K562 (cell line): ENCODE measurements around the gene LMAN1L. TPM values are rescaled to one million over a fixed set of nuclear protein-coding genes. Genes with fewer than 3 reads are reported as not detected.

ENCODE experiments used
- ATAC-seq: fragments of 200-7000 bp; cut with Tn5 transposase; 3 replicates; pipeline ENCODE4 v1.9.1; 2020; ENCODE audit warnings: moderate library complexity
- BruUV-seq: library from RNA; stranded (reverse); fragments of 400-500 nt; replicated peaks from 2 replicates; lab custom pipeline; 2021; lab: Mats Ljungman, UMichigan
- CTCF ChIA-PET: fragments of 300-600 bp; formaldehyde crosslinking; extraction: SDS; loops from one replicate; lab custom pipeline; 2021; ENCODE audit warnings: low intra/inter-chr PET ratio; lab: Yijun Ruan, JAX
- POLR2A ChIA-PET: fragments of 300-600, 350-650 bp; sonication (Branson Sonifier 250); formaldehyde crosslinking; extraction: SDS; loops from one replicate; lab custom pipeline; 2021; ENCODE audit warnings: antibody characterized with exemption, inconsistent platforms; lab: Yijun Ruan, JAX
- DNase-seq, 4 experiments: peaks; one replicate each; pipeline versions ENCODE4 v3.0.0 to v3.0.0-alpha.2; 2011 to 2018; ENCODE audit warnings: low spot score in 3 of 4, mixed read lengths in 3 of 4; ENCODE audit errors: extremely low read depth in 1 of 4
- FAIRE-seq: peaks from 2 replicates; lab custom pipeline; 2011; peaks lifted over from hg19 to GRCh38; lab: Jason Lieb, UNC
- H2AFZ ChIP-seq: 2 replicates; pipeline ENCODE4 v1.6.0; 2011; ENCODE audit warnings: low read depth, low read length, control low read depth, inconsistent platforms
- H3K27ac ChIP-seq: fragments of 200-600 bp; 3 replicates; pipeline ENCODE4 v1.8.0; 2011; ENCODE audit warnings: low read depth, mild to moderate bottlenecking, control low read depth, inconsistent platforms, low read length, moderate library complexity, mixed read lengths; ENCODE audit errors: extremely low read depth
- H3K27me3 ChIP-seq, 2 experiments: fragments of 300-600 bp in 1 of 2; 2 replicates in 1 of 2; 3 replicates in 1 of 2; pipeline versions ENCODE4 v1.6.0 to v1.8.0; 2011; ENCODE audit warnings: inconsistent platforms in 2 of 2, low read length in 2 of 2, mild to moderate bottlenecking in 1 of 2, mixed read lengths in 1 of 2, moderate library complexity in 1 of 2; ENCODE audit not compliant: control insufficient read depth in 2 of 2, insufficient read depth in 2 of 2
- H3K36me3 ChIP-seq: fragments of 300-600 bp; 3 replicates; pipeline ENCODE4 v1.8.0; 2011; ENCODE audit warnings: mild to moderate bottlenecking, low read length, inconsistent platforms; ENCODE audit not compliant: control insufficient read depth, insufficient read depth
- H3K4me1 ChIP-seq, 2 experiments: fragments of 200-600 bp in 1 of 2; replicated peaks in 1 of 2; 2 replicates in 1 of 2; 3 replicates in 1 of 2; pipeline versions ENCODE4 v1.5.1 to v1.8.0; 2011; ENCODE audit warnings: inconsistent platforms in 2 of 2, low read length in 2 of 2, mild to moderate bottlenecking in 1 of 2, mixed read lengths in 1 of 2, moderate library complexity in 1 of 2; ENCODE audit not compliant: control insufficient read depth in 2 of 2, insufficient read depth in 2 of 2
- H3K4me2 ChIP-seq: 2 replicates; pipeline ENCODE4 v1.6.1; 2011; ENCODE audit warnings: low read length, control low read depth, inconsistent platforms, mixed read lengths; ENCODE audit not compliant: insufficient read depth
- H3K4me3 ChIP-seq: fragments of 200-600 bp; sonication (generic), shearing (Covaris generic); 2 replicates; pipeline ENCODE4 v1.5.1; 2016; ENCODE audit warnings: control low read depth, inconsistent platforms
- H3K79me2 ChIP-seq: fragments of 200-600 bp; 3 replicates; pipeline ENCODE4 v1.8.0; 2011; ENCODE audit warnings: low read length, inconsistent platforms; ENCODE audit not compliant: control insufficient read depth, insufficient read depth
- H3K9ac ChIP-seq, 2 experiments: 2 replicates each; pipeline versions ENCODE4 v1.6.0 to v1.6.1; 2011; ENCODE audit warnings: low read depth in 2 of 2, low read length in 2 of 2, control low read depth in 1 of 2, inconsistent platforms in 1 of 2, mild to moderate bottlenecking in 1 of 2, mixed read lengths in 1 of 2; ENCODE audit not compliant: insufficient read depth in 1 of 2
- H3K9me1 ChIP-seq: one replicate; pipeline ENCODE4 v1.6.0; 2011; ENCODE audit warnings: inconsistent platforms, mild to moderate bottlenecking, low read length, moderate library complexity; ENCODE audit not compliant: control insufficient read depth, insufficient read depth
- H3K9me3 ChIP-seq: replicated peaks from 2 replicates; pipeline ENCODE4 v1.5.1; 2011; ENCODE audit warnings: low read depth, low read length, inconsistent platforms; ENCODE audit not compliant: control insufficient read depth, insufficient read depth
- H4K20me1 ChIP-seq: replicated peaks from 2 replicates; pipeline ENCODE4 v1.6.1; 2011; ENCODE audit warnings: low read length, inconsistent platforms, mixed read lengths; ENCODE audit not compliant: control insufficient read depth, insufficient read depth
- EZH2 ChIP-seq: IDR thresholded peaks from 2 replicates; pipeline ENCODE4 v1.6.1; 2012; ENCODE audit warnings: low read depth, mild to moderate bottlenecking, inconsistent platforms, low read length, borderline replicate concordance
- HOXB6 ChIP-seq: fragments of 250-450 bp; sonication (Bioruptor Pico); IDR thresholded peaks from 2 replicates; pipeline ENCODE4 v1.5.1; 2022; ENCODE audit warnings: mild to moderate bottlenecking, borderline replicate concordance
- MYBL2 ChIP-seq, 2 experiments: fragments of 450-650 bp in 1 of 2; sonication (generic) in 1 of 2; formaldehyde crosslinking in 1 of 2; IDR thresholded peaks; 2 replicates each; pipeline versions ENCODE4 v1.6.1 to v1.8.1; 2017 to 2022; ENCODE audit warnings: borderline replicate concordance in 1 of 2, inconsistent platforms in 1 of 2, low read depth in 1 of 2, mild to moderate bottlenecking in 1 of 2, missing genetic modification reagents in 1 of 2, moderate library complexity in 1 of 2
- SETDB1 ChIP-seq: IDR thresholded peaks from one replicate; pipeline ENCODE4 v1.6.1; 2012; ENCODE audit warnings: low read length, control low read depth, inconsistent platforms
- ZNF24 ChIP-seq: fragments of 450-650 bp; IDR thresholded peaks from 2 replicates; pipeline ENCODE4 v1.6.1; 2016
- ZNF551 ChIP-seq: fragments of 250-450 bp; sonication (Bioruptor Pico); IDR thresholded peaks from 2 replicates; pipeline ENCODE4 v1.5.0; 2021; ENCODE audit warnings: mild to moderate bottlenecking, moderate library complexity
- ZNF717 ChIP-seq: fragments of 250-450 bp; sonication (Bioruptor Pico); IDR thresholded peaks from 2 replicates; pipeline ENCODE4 v1.5.0; 2021
- WGBS: fragments of 100-300 bp; shearing (Covaris generic); methylation state at CpG from one replicate; pipeline ENCODE4 v1.1.6; 2016; ENCODE audit warnings: low coverage, mixed read lengths; ENCODE audit not compliant: insufficient coverage; ENCODE audit errors: missing lambda C conversion rate; 5-methylcytosine and 5-hydroxymethylcytosine counted together
- in situ Hi-C: fragments of 300-500 bp; cut with MboI; formaldehyde crosslinking; loops from 4 replicates; pipeline ENCODE4 v1.15.0; 2018; ENCODE audit warnings: inconsistent platforms, mixed read lengths
- intact Hi-C: fragments of 100-400 bp; cut with micrococcal nuclease; formaldehyde crosslinking; loops from 2 replicates; pipeline ENCODE4 v1.14.2; 2022
- polyA plus RNA-seq, 8 experiments: library from polyadenylated mRNA; depleted of rRNA in 4 of 8; stranded (reverse) in 5 of 8; unstranded in 3 of 8; fragments of >200 nt; fragmentation: Nextera tagmentation in 2 of 8; fragmentation: Illumina TruSeq in 1 of 8; extraction: Ambion mirVana in 2 of 8; extraction: Trizol in 1 of 8; gene quantifications; 2 replicates each; pipeline versions ENCODE4 v1.2.1 to v1.2.3, GENCODE V29; 2011 to 2014; ENCODE audit warnings: inconsistent platforms in 1 of 8, missing spikeins in 1 of 8
- total RNA-seq, 7 experiments: library from RNA; depleted of rRNA in 6 of 7; stranded (reverse); fragments of >200 nt in 6 of 7; fragmentation: Illumina TruSeq in 2 of 7; extraction: Trizol in 2 of 7; gene quantifications; 2 replicates each; pipeline versions ENCODE4 v1.2.1 to v1.2.3, GENCODE V29; 2011 to 2021; ENCODE audit warnings: low replicate concordance in 1 of 7
- TF ChIP-seq, protein P1 (sequence below): sonication (generic); formaldehyde crosslinking; IDR thresholded peaks from 2 replicates; pipeline ENCODE4 v1.8.1; 2023; ENCODE audit warnings: missing genetic modification reagents, mild to moderate bottlenecking, borderline replicate concordance
- TF ChIP-seq, protein P2 (sequence below): IDR thresholded peaks from 2 replicates; pipeline ENCODE4 v1.6.1; 2014; ENCODE audit warnings: antibody characterized with exemption
- TF ChIP-seq, protein P3 (sequence below): fragments of 250-450 bp; sonication (Bioruptor Pico); IDR thresholded peaks from 2 replicates; pipeline ENCODE4 v1.9.0; 2021; ENCODE audit warnings: mild to moderate bottlenecking

LMAN1L gene
- total and polyA plus RNA-seq, 9 of the 15 experiments (the other 6 are each of a cell fraction or from before 2014, with no cell fraction given), result not detected

DNA sequence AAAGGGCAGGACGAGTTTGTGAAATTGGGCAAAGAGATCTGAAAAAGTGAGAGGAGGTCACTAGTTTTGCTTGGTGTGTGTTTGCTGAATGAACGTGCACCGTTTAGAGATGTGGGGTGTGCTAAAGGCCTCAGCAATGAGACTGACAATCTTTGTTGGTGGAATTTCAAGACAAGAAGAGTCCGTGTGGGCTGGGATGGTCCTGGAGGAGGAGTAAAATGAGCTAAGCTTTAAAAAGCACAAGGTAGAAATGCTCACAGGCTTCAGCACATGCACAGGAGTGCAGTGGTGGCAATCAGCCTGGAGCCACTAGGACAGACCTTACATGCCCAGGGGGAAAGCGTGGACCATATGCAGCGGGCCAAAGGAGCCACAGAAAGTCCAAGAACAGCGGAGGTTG is 12.3 kb downstream of the LMAN1L start:
- no peak for FAIRE-seq
- in situ Hi-C loops (no loop called here), intact Hi-C loops (no loop called here)
- Histone ChIP-seq H2AFZ (no peak overlapping the region), H3K27ac (no peak overlapping the region), H3K36me3 (no peaks in the 10 kb centered on the region), H3K9me1 (no peaks in the 10 kb centered on the region), H3K79me2 (no peaks in the 10 kb centered on the region), H4K20me1 (peaks cover 13% of the 10 kb centered on the region; the same call in 1 of the 2 replicates), H3K4me2 (no peak overlapping the region), H3K4me1 (peaks cover 0 to 14% of the 10 kb centered on the region in 2 experiments; a peak in 2 of 5 replicates), H3K9me3 (no peaks in the 10 kb centered on the region), H3K9ac (no peak overlapping the region), H3K27me3 (peaks cover 21 to 49% of the 10 kb centered on the region in 2 experiments), H3K4me3 (no peak overlapping the region)
- POLR2A ChIA-PET, result interaction anchor here (0.6 to 1.6 kb wide), 2 partner anchors 14 to 103 kb away, joined by 6 to 7 read pairs; no protein-coding TSS in a partner anchor
- ATAC-seq, result no peak
- no peak for DNase-seq
- CTCF ChIA-PET, result no interaction called here
- BruUV-seq, result no TSS peak
- TF ChIP-seq MYBL2 (IDR thresholded peaks at IDR 0.05; ENCODE audit: low read depth) (no peak), MYBL2 (CRISPR knock-in tag; IDR thresholded peaks at IDR 0.05; ENCODE audit: borderline replicate concordance) (no peak), HOXB6 (CRISPR knock-in tag) (no peak), SETDB1 (no peak), EZH2 (no peak), ZNF551 (CRISPR knock-in tag) (no peak), ZNF717 (no peak), ZNF24 (no peak)
- TF ChIP-seq, protein P1, sequence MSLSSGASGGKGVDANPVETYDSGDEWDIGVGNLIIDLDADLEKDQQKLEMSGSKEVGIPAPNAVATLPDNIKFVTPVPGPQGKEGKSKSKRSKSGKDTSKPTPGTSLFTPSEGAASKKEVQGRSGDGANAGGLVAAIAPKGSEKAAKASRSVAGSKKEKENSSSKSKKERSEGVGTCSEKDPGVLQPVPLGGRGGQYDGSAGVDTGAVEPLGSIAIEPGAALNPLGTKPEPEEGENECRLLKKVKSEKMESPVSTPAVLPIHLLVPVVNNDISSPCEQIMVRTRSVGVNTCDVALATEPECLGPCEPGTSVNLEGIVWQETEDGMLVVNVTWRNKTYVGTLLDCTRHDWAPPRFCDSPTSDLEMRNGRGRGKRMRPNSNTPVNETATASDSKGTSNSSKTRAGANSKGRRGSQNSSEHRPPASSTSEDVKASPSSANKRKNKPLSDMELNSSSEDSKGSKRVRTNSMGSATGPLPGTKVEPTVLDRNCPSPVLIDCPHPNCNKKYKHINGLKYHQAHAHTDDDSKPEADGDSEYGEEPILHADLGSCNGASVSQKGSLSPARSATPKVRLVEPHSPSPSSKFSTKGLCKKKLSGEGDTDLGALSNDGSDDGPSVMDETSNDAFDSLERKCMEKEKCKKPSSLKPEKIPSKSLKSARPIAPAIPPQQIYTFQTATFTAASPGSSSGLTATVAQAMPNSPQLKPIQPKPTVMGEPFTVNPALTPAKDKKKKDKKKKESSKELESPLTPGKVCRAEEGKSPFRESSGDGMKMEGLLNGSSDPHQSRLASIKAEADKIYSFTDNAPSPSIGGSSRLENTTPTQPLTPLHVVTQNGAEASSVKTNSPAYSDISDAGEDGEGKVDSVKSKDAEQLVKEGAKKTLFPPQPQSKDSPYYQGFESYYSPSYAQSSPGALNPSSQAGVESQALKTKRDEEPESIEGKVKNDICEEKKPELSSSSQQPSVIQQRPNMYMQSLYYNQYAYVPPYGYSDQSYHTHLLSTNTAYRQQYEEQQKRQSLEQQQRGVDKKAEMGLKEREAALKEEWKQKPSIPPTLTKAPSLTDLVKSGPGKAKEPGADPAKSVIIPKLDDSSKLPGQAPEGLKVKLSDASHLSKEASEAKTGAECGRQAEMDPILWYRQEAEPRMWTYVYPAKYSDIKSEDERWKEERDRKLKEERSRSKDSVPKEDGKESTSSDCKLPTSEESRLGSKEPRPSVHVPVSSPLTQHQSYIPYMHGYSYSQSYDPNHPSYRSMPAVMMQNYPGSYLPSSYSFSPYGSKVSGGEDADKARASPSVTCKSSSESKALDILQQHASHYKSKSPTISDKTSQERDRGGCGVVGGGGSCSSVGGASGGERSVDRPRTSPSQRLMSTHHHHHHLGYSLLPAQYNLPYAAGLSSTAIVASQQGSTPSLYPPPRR (CRISPR knock-in tag), result no peak
- TF ChIP-seq, protein P2, sequence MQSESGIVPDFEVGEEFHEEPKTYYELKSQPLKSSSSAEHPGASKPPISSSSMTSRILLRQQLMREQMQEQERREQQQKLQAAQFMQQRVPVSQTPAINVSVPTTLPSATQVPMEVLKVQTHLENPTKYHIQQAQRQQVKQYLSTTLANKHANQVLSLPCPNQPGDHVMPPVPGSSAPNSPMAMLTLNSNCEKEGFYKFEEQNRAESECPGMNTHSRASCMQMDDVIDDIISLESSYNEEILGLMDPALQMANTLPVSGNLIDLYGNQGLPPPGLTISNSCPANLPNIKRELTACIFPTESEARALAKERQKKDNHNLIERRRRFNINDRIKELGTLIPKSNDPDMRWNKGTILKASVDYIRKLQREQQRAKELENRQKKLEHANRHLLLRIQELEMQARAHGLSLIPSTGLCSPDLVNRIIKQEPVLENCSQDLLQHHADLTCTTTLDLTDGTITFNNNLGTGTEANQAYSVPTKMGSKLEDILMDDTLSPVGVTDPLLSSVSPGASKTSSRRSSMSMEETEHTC, result no peak
- TF ChIP-seq, protein P3, sequence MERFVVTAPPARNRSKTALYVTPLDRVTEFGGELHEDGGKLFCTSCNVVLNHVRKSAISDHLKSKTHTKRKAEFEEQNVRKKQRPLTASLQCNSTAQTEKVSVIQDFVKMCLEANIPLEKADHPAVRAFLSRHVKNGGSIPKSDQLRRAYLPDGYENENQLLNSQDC (CRISPR knock-in tag), result no peak
- 2% methylated on average over 7 of the region's 7 CpGs for WGBS
